HL-60 (cell line): ENCODE results near the gene ATP2B1.

Source experiments
- CTCF ChIP-seq: IDR thresholded peaks from one replicate; pipeline ENCODE4 v1.5.1; 2011; ENCODE audit warnings: low read length, control low read depth, inconsistent platforms; ENCODE audit not compliant: insufficient read depth
- GABPA ChIP-seq: IDR thresholded peaks from 2 replicates; pipeline ENCODE4 v1.6.1; 2012; ENCODE audit warnings: low read depth
- POLR2AphosphoS5 ChIP-seq: IDR thresholded peaks from 2 replicates; pipeline ENCODE4 v1.6.1; 2012; ENCODE audit warnings: low read depth
- REST ChIP-seq: IDR thresholded peaks from 2 replicates; pipeline ENCODE4 v1.6.1; 2012; ENCODE audit warnings: low read depth; ENCODE audit not compliant: insufficient replicate concordance
- SPI1 ChIP-seq: IDR thresholded peaks from 2 replicates; pipeline ENCODE4 v1.6.1; 2012; ENCODE audit warnings: low read depth, mild to moderate bottlenecking, borderline replicate concordance

- no peak for TF ChIP-seq POLR2AphosphoS5
- TF ChIP-seq CTCF, result no peak
- TF ChIP-seq GABPA, result no peak
- no peak for TF ChIP-seq REST
- no peak for TF ChIP-seq SPI1
Observed at GRCh38 chr12:89674326-89674942, 34.2 kb downstream of the ATP2B1 start.
